HG03571 (cell line): ENCODE measurements around the gene PCSK6.

Source experiments
- ATAC-seq: cut with Tn5 transposase; IDR thresholded peaks from one replicate; pipeline ENCODE4 v1.9.1; 2021; ENCODE audit not compliant: unreplicated experiment

Gene PCSK6

DNA sequence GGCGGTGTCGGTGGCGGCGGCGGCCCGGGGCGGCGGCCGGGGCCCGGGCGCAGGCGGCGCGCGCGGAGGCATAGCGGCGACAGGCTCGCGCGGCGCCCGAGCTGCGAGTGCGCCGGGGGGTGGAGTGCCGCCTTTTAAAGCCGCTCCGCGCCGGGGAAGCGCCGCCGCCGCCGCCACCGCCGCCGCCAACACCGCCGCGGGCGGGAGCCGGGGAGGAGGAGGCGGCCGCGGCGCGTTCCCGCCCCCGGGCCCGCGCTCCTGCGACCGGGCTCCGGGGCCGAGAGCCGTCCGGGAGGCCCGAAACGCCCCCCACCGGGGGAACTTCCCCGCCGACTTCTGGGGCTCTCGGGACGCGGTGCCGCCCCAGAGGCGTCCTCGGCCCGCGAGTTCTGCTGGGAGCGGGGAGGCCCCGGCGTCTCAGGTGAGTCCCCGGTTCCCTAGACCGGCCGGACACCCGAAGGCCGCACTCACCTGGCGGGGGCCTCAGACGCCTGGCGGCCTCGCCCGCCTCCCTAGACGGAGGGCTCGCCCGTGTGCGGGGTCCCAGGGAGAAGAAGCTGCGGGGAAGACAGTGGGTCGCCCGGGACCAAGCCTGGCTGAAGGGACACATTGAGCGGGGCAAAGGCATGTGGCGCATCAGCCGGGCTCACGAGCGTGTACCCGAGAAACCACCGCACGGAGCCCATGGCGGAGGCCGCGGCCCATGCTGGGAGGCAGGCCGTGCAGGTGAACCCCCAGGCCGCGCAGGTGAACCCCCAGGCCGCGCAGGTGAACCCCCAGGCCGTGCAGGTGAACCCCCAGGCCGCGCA is at the start of gene PCSK6:
Gene PCSK6, minus strand, starts transcription at position 109 of the 809 bp plus-strand sequence. Its CDS starts 37 bp downstream, at position 72.
- no peak for ATAC-seq

DNA sequence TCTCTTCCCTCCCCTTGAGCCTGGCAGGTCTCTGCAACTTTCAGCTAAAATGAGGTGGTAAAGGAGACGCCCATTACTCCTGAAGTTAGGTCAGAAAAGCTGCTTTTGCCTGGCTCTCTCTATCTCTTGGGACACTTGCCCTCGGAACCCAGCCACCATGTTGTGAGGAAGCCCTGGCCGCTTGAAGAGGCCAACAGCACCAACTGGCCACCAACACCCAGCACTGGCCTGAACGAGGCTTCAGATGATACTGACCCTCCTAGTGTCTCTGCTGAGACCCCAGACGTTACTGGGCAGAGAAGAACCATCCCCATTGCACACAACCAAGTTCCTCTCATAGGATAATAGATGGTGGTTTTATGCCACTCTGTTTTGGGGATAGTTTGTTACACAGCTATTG is 49.5 kb upstream of the PCSK6 start:
- no peak for ATAC-seq

DNA sequence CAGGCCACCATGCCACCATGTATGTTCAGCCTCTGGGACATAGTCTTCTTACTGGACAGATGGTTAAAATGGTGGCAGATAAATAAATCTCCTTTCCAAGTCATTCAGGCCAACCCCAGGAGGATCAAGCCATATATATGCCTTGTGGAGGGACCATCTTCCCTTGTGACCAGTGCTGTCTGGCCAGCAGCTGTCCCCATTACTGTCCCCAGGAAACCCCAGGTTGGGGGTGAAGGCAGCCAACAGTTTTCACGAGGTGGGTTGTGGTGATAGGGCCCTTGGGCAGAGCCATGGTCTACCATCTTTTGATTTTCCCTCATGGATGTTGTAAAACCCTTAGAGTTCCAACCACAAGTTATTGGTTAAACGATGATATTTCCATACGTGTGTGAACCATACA is 48.7 kb upstream of the PCSK6 start:
- ATAC-seq = no peak

GRCh38 chr15:101537483-101538080 is 48.1 kb upstream of the PCSK6 start:
- no peak for ATAC-seq

DNA sequence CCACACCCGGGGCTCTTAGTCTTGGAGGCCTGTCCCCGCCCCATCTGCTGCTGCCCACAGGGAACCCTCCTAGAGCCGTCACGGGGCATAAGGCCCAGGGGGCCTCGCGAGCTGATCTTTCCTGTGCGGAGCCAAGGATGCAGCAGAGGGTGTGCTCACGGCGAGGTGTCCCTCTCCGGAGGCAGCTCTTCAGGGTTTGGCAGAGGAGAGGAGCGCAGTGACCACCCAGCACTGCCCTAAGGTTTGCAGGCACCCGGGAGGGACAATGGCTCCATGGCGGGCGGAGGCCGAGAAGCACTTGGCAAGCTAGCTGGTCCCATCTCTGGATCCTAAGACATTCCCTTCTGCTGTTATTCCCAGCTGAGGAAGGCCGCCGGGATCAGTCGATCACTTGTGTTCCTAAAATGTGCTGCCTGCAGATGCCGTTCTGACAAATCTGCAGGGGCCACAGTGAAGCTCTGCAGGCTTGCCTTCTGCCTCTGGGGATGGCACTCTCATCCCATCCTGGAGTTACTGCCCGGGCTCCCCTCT is 47.4 kb upstream of the PCSK6 start:
- ATAC-seq = no peak

GRCh38 chr15:101536166-101536874 is 46.8 kb upstream of the PCSK6 start:
- ATAC-seq = no peak

GRCh38 chr15:101535170-101535902 is 45.8 kb upstream of the PCSK6 start:
- ATAC-seq = no peak

GRCh38 chr15:101534376-101534970 is 45.0 kb upstream of the PCSK6 start:
- ATAC-seq = no peak

GRCh38 chr15:101533371-101534140 is 44.0 kb upstream of the PCSK6 start:
- ATAC-seq = no peak

DNA sequence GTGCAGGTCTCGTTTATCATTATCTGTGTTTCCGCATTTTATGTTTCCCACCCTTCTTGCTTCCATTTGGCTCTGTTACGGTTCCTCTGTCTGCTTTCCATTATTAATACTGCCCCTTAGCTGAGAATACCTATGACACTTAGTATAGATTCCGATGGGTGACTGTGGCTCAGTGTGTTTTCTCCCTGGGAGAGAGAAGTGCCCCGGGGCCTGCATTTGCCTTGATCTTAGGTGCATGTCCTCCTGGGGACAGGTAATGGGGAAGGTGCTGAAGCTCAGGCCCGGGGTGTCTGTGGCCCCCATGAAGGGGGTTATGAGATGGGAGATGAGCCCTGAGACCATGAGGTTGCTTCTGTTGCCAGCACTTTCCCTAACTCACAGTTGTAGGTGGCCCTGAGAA is 43.4 kb upstream of the PCSK6 start:
- no peak for ATAC-seq

DNA sequence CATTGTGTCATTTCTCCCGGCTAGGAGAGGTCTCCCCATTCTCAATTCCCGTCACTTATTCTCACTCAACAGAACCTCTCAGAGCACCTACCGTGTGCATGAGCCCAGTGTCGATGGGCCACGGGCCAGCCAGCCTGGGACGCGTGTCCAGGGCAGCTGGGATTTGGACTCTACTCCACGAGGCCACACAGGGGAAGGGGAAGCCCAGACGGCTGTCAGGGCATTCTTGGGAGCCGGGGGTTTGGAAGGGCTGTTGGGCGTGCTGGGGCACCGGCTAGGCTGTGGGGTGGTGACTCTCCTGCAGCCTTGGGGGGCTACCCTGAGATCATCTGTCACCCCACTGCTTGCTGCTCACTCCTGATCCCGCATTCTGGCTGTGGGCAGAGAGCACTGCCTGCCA is 41.7 kb upstream of the PCSK6 start:
- ATAC-seq = no peak

- no peak for ATAC-seq
Measured at GRCh38 chr15:101530224-101530958, 40.9 kb upstream of the PCSK6 start.

GRCh38 chr15:101528917-101529299 is 39.4 kb upstream of the PCSK6 start:
- no peak for ATAC-seq

GRCh38 chr15:101528108-101528916 is 38.8 kb upstream of the PCSK6 start:
- ATAC-seq = no peak

DNA sequence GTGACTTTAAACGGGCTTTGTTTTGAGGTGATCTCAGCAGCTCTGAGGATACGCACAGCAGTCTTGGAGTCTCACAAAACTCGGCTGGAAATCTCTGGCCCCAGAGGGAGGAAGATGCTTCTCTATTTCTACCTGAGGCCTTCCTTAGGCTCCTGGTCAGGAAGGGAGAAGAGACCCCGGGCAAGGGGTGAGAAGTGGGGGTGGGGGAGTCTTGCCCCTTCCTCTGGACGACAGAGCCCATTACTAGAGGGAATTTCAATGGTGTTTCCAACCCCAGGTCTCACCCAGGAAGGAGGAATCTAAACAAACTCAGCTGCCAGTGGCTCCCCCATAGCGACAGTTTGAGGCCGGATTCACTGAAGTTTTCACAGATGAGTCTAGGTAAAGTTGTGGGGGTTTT is 37.4 kb upstream of the PCSK6 start:
- ATAC-seq = no peak

DNA sequence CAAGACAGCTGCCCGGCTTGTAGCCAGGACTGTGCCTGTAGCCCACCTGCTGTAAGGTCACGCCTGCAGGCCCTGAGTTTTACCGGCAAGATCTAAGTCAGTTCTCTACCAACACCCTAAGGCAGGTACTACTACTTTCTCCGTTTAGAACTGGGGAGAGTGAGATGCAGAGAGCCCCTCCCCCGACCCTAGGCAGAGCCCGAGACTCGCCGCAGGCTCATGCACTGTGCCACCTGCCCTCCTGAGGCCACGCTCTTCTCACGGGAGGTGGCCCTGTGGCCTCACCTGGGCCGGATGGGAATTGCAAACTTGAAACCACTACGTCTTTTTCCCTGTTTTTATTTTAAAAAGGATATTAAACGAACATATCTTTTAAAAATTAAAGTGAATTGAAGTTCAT is 36.9 kb upstream of the PCSK6 start:
- no peak for ATAC-seq

GRCh38 chr15:101526021-101526420 is 36.5 kb upstream of the PCSK6 start:
- no peak for ATAC-seq

GRCh38 chr15:101525087-101525669 is 35.7 kb upstream of the PCSK6 start:
- ATAC-seq = no peak
